Liver (tissue), 9 donors: ENCODE results near the gene KHDC3L. TPM values are rescaled to one million over a fixed set of nuclear protein-coding genes. Genes with fewer than 3 reads are reported as not detected.
"Not testable (repeated sequence)": the region's sequence is repeated elsewhere in the genome, so short reads cannot be mapped to it uniquely, and the experiment has no call there.

Experiments used
- DNase-seq: peaks from one replicate; pipeline ENCODE4 v3.0.0-alpha.2; 2017; ENCODE audit warnings: low spot score
- H3K27ac ChIP-seq, 2 donors: one replicate each; pipeline ENCODE4 v1.7.0; 2013; ENCODE audit warnings: inconsistent platforms in 2 of 2, low read length in 2 of 2, control low read depth in 1 of 2, low read depth in 1 of 2, mild to moderate bottlenecking in 1 of 2
- H3K27me3 ChIP-seq, 4 donors: one replicate each; pipeline versions ENCODE4 v1.6.1 to v1.7.0; 2013; ENCODE audit warnings: low read length in 3 of 4, inconsistent platforms in 1 of 4, mild to moderate bottlenecking in 1 of 4, moderate library complexity in 1 of 4; ENCODE audit not compliant: control insufficient read depth in 4 of 4, insufficient read depth in 4 of 4
- H3K36me3 ChIP-seq, 4 donors: one replicate each; pipeline versions ENCODE4 v1.6.1 to v1.7.0; 2013; ENCODE audit warnings: low read length in 3 of 4, mild to moderate bottlenecking in 3 of 4, low read depth in 1 of 4, moderate library complexity in 1 of 4; ENCODE audit not compliant: control insufficient read depth in 4 of 4, insufficient read depth in 3 of 4
- H3K4me1 ChIP-seq, 4 donors: one replicate each; pipeline versions ENCODE4 v1.6.1 to v1.7.0; 2013; ENCODE audit warnings: low read length in 3 of 4, mild to moderate bottlenecking in 3 of 4, moderate library complexity in 1 of 4; ENCODE audit not compliant: control insufficient read depth in 4 of 4, insufficient read depth in 4 of 4
- H3K4me3 ChIP-seq, 3 donors: one replicate each; pipeline versions ENCODE4 v1.6.1 to v1.7.0; 2013; ENCODE audit warnings: low read length in 3 of 3, control low read depth in 1 of 3, low read depth in 1 of 3, mild to moderate bottlenecking in 1 of 3
- H3K9ac ChIP-seq, 2 donors: one replicate each; pipeline ENCODE4 v1.7.0; 2013; ENCODE audit warnings: low read length in 2 of 2, mild to moderate bottlenecking in 2 of 2, moderate library complexity in 2 of 2, control low read depth in 1 of 2, low read depth in 1 of 2
- H3K9me3 ChIP-seq, 4 donors: one replicate each; pipeline versions ENCODE4 v1.6.1 to v1.7.0; 2013; ENCODE audit warnings: low read length in 3 of 4; ENCODE audit not compliant: control insufficient read depth in 4 of 4
- ATF3 ChIP-seq: IDR thresholded peaks from 2 replicates; pipeline ENCODE4 v1.6.1; 2016; ENCODE audit warnings: antibody characterized with exemption
- EGR1 ChIP-seq, 2 donors: IDR thresholded peaks; 2 replicates each; pipeline ENCODE4 v1.6.1; 2016 to 2018; ENCODE audit warnings: antibody characterized with exemption in 2 of 2, low read depth in 2 of 2
- FOXA1 ChIP-seq: IDR thresholded peaks from 2 replicates; pipeline ENCODE4 v1.6.1; 2016; ENCODE audit warnings: antibody characterized with exemption
- FOXA2 ChIP-seq: IDR thresholded peaks from 2 replicates; pipeline ENCODE4 v1.6.1; 2016; ENCODE audit warnings: antibody characterized with exemption
- GABPA ChIP-seq, 2 donors: IDR thresholded peaks in 1 of 2; conservative IDR thresholded peaks in 1 of 2; 2 replicates each; pipeline ENCODE4 v1.6.1; 2016; ENCODE audit warnings: antibody characterized with exemption in 2 of 2, mild to moderate bottlenecking in 1 of 2, moderate library complexity in 1 of 2
- HNF4A ChIP-seq, 2 donors: conservative IDR thresholded peaks; 2 replicates each; pipeline ENCODE4 v1.6.1; 2016; ENCODE audit warnings: antibody characterized with exemption in 2 of 2, mild to moderate bottlenecking in 2 of 2
- HNF4G ChIP-seq: IDR thresholded peaks from 2 replicates; pipeline ENCODE4 v1.6.1; 2016; ENCODE audit warnings: antibody characterized with exemption
- MAX ChIP-seq: IDR thresholded peaks from 2 replicates; pipeline ENCODE4 v1.6.1; 2016; ENCODE audit warnings: antibody characterized with exemption
- NR2F2 ChIP-seq: IDR thresholded peaks from 2 replicates; pipeline ENCODE4 v1.6.1; 2016; ENCODE audit warnings: antibody characterized with exemption
- RAD21 ChIP-seq, 2 donors: IDR thresholded peaks; 2 replicates each; pipeline ENCODE4 v1.6.1; 2016; ENCODE audit warnings: antibody characterized with exemption in 2 of 2, mild to moderate bottlenecking in 2 of 2
- TAF1 ChIP-seq: conservative IDR thresholded peaks from 2 replicates; pipeline ENCODE4 v1.6.1; 2016; ENCODE audit warnings: antibody characterized with exemption, mild to moderate bottlenecking
- YY1 ChIP-seq: IDR thresholded peaks from 2 replicates; pipeline ENCODE4 v1.6.1; 2016; ENCODE audit warnings: antibody characterized with exemption, mild to moderate bottlenecking
- ZBTB33 ChIP-seq: IDR thresholded peaks from 2 replicates; pipeline ENCODE4 v1.6.1; 2016; ENCODE audit warnings: antibody characterized with exemption
- whole genome bisulfite sequencing: extraction: QIAGEN DNeasy Blood & Tissue Kit; methylation state at CpG from one replicate; pipeline ENCODE4 v1.1.7; 2013; 5-methylcytosine and 5-hydroxymethylcytosine counted together
- polyA plus RNA-seq, 2 donors: library from polyadenylated mRNA; stranded (reverse) in 1 of 2; unstranded in 1 of 2; fragments of 200-250 nt in 1 of 2; fragments of >200 nt in 1 of 2; fragmentation: Nextera tagmentation in 1 of 2; extraction: Ambion mirVana in 1 of 2; gene quantifications; one replicate each; pipeline versions ENCODE4 v1.2.1 to v1.2.3, GENCODE V29; 2013 to 2015
- total RNA-seq, 2 donors: library from RNA; depleted of rRNA; stranded (reverse); fragments of >200 nt; gene quantifications; one replicate each; pipeline ENCODE4 v1.2.3, GENCODE V29; 2014
- donor health status: healthy.
- donor health status: healthy.
- donor health status: healthy.
- donor health status: healthy.
- donor health status: healthy.

The KHDC3L gene
- total and polyA plus RNA-seq, 4 donors = not detected

- WGBS = 84% methylated on average over 2 of the region's 2 CpGs
- TF ChIP-seq HNF4A (conservative IDR thresholded peaks at IDR 0.05) = no peak
- no peak for TF ChIP-seq ZBTB33
- no peak for TF ChIP-seq MAX
- no peak for TF ChIP-seq FOXA1
- TF ChIP-seq EGR1 (IDR thresholded peaks at IDR 0.05; ENCODE audit: low read depth in 2 of 2) = no peak
- TF ChIP-seq GABPA (IDR thresholded peaks at IDR 0.05 in 1 of 2, conservative IDR thresholded peaks at IDR 0.05 in 1 of 2) = no peak
- no peak for TF ChIP-seq TAF1
- TF ChIP-seq YY1 = no peak
- no peak for TF ChIP-seq HNF4G
- TF ChIP-seq FOXA2 = no peak
- no peak for TF ChIP-seq RAD21 (IDR thresholded peaks at IDR 0.05)
These were observed 29.2 kb downstream of the KHDC3L start for GRCh38 chr6:73391675-73392074.

GRCh38 chr6:73392188-73392587 lies 29.7 kb downstream of the KHDC3L start:
- not testable (repeated sequence) for DNase-seq, H3K4me3 ChIP-seq, H3K36me3 ChIP-seq, H3K9ac ChIP-seq, H3K27me3 ChIP-seq, H3K27ac ChIP-seq, H3K9me3 ChIP-seq
- WGBS = 70% methylated on average over 4 of the region's 4 CpGs
- peaks cover 0 to 11% (median 6%) of the 10 kb centered on the region in 4 donors for H3K4me1 ChIP-seq

More at GRCh38 chr6:73391675-73392074, 29.2 kb downstream of the KHDC3L start:
- Histone ChIP-seq H3K36me3 (no peaks in the 10 kb centered on the region), H3K27me3 (no peaks in the 10 kb centered on the region), H3K4me1 (peaks cover 0 to 11% (median 6%) of the 10 kb centered on the region in 4 donors), H3K9me3 (peaks cover 0 to 3% (median 0%) of the 10 kb centered on the region in 4 donors), H3K27ac (no peak overlapping the region), H3K9ac (no peak overlapping the region), H3K4me3 (no peak overlapping the region)
- no peak for DNase-seq

GRCh38 chr6:73393278-73393677 lies 30.8 kb downstream of the KHDC3L start:
- 96% methylated on average over 3 of the region's 3 CpGs for WGBS
- Histone ChIP-seq H3K4me3 (no peak overlapping the region), H3K9me3 (peaks cover 0 to 3% (median 0%) of the 10 kb centered on the region in 4 donors), H3K27ac (no peak overlapping the region), H3K36me3 (no peaks in the 10 kb centered on the region), H3K27me3 (no peaks in the 10 kb centered on the region), H3K9ac (no peak overlapping the region), H3K4me1 (peaks cover 0 to 11% (median 6%) of the 10 kb centered on the region in 4 donors)
- TF ChIP-seq NR2F2 (no peak), FOXA2 (no peak), ATF3 (no peak), HNF4G (no peak), HNF4A (conservative IDR thresholded peaks at IDR 0.05) (no peak), ZBTB33 (no peak), RAD21 (IDR thresholded peaks at IDR 0.05) (no peak), GABPA (IDR thresholded peaks at IDR 0.05 in 1 of 2, conservative IDR thresholded peaks at IDR 0.05 in 1 of 2) (no peak)
- DNase-seq = no peak
